ENCODE measurements around the gene SLC8A3. TPM values are rescaled to one million over a fixed set of nuclear protein-coding genes. Genes with fewer than 3 reads are reported as not detected.

The SLC8A3 gene
- total and polyA plus RNA-seq, 2 donors from 2014 or later, result 0.98 TPM; not detected in 1

GRCh38 chr14:70057519-70058136 is 131.1 kb downstream of the SLC8A3 start:
- Histone ChIP-seq H3K4me3 (ENCODE audit: low read length in 3 of 3) (no peak overlapping the region), H3K36me3 (ENCODE audit: control insufficient read depth in 2 of 3, insufficient read depth in 3 of 3, low read length in 3 of 3) (no peaks in the 10 kb centered on the region), H3K4me1 (ENCODE audit: control insufficient read depth in 2 of 3, insufficient read depth in 2 of 3, low read depth in 1 of 3, low read length in 3 of 3) (no peaks in the 10 kb centered on the region), H3K27ac (ENCODE audit: low read depth in 2 of 2, low read length in 2 of 2) (no peak overlapping the region), H3K9ac (ENCODE audit: low read length in 3 of 3) (no peak overlapping the region), H3K27me3 (ENCODE audit: control insufficient read depth, insufficient read depth, low read length) (no peaks in the 10 kb centered on the region), H3K9me3 (ENCODE audit: control insufficient read depth in 2 of 3, insufficient read depth in 1 of 3, low read length in 3 of 3) (no peaks in the 10 kb centered on the region)
- no peak for DNase-seq
- intact Hi-C loops (cut with DNase I), result no loop called here
- no peak for TF ChIP-seq CTCF (IDR thresholded peaks at IDR 0.05; ENCODE audit: borderline replicate concordance, extremely low read depth, insufficient read depth)
- FAIRE-seq, result no peak

- no peaks in the 10 kb centered on the region for H3K9me3 ChIP-seq (ENCODE audit: control insufficient read depth in 2 of 3, insufficient read depth in 1 of 3, low read length in 3 of 3)
- intact Hi-C loops (cut with DNase I), result no loop called here
- H3K9ac ChIP-seq (ENCODE audit: low read length in 3 of 3), result no peak overlapping the region
- H3K36me3 ChIP-seq (ENCODE audit: control insufficient read depth in 2 of 3, insufficient read depth in 3 of 3, low read length in 3 of 3), result no peaks in the 10 kb centered on the region
- no peaks in the 10 kb centered on the region for H3K4me1 ChIP-seq (ENCODE audit: control insufficient read depth in 2 of 3, insufficient read depth in 2 of 3, low read depth in 1 of 3, low read length in 3 of 3)
- H3K27me3 ChIP-seq (ENCODE audit: control insufficient read depth, insufficient read depth, low read length), result no peaks in the 10 kb centered on the region
- no peak overlapping the region for H3K27ac ChIP-seq (ENCODE audit: low read depth in 2 of 2, low read length in 2 of 2)
- FAIRE-seq (no peak), DNase-seq (peak in 3 of 5 donors; percentile 65 to 77 (median 72))
- H3K4me3 ChIP-seq (ENCODE audit: low read length in 3 of 3), result no peak overlapping the region
- TF ChIP-seq CTCF (IDR thresholded peaks at IDR 0.05; ENCODE audit: borderline replicate concordance, extremely low read depth, insufficient read depth), result no peak
Observed at GRCh38 chr14:70052990-70053389, 135.8 kb downstream of the SLC8A3 start.

- no peak for TF ChIP-seq CTCF (IDR thresholded peaks at IDR 0.05; ENCODE audit: borderline replicate concordance, extremely low read depth, insufficient read depth)
- Histone ChIP-seq H3K27ac (ENCODE audit: low read depth in 2 of 2, low read length in 2 of 2) (no peak overlapping the region), H3K4me3 (ENCODE audit: low read length in 3 of 3) (no peak overlapping the region), H3K9ac (ENCODE audit: low read length in 3 of 3) (no peak overlapping the region), H3K9me3 (ENCODE audit: control insufficient read depth in 2 of 3, insufficient read depth in 1 of 3, low read length in 3 of 3) (no peaks in the 10 kb centered on the region), H3K4me1 (ENCODE audit: control insufficient read depth in 2 of 3, insufficient read depth in 2 of 3, low read depth in 1 of 3, low read length in 3 of 3) (no peaks in the 10 kb centered on the region), H3K36me3 (ENCODE audit: control insufficient read depth in 2 of 3, insufficient read depth in 3 of 3, low read length in 3 of 3) (no peaks in the 10 kb centered on the region), H3K27me3 (ENCODE audit: control insufficient read depth, insufficient read depth, low read length) (no peaks in the 10 kb centered on the region)
- FAIRE-seq (no peak), DNase-seq (no peak)
- intact Hi-C loops (cut with DNase I), result no loop called here
Observed at GRCh38 chr14:70050136-70050535, 138.6 kb downstream of the SLC8A3 start.

- Histone ChIP-seq H3K36me3 (ENCODE audit: control insufficient read depth in 2 of 3, insufficient read depth in 3 of 3, low read length in 3 of 3) (no peaks in the 10 kb centered on the region), H3K4me1 (ENCODE audit: control insufficient read depth in 2 of 3, insufficient read depth in 2 of 3, low read depth in 1 of 3, low read length in 3 of 3) (no peaks in the 10 kb centered on the region), H3K9ac (ENCODE audit: low read length in 3 of 3) (no peak overlapping the region), H3K27ac (ENCODE audit: low read depth in 2 of 2, low read length in 2 of 2) (no peak overlapping the region), H3K27me3 (ENCODE audit: control insufficient read depth, insufficient read depth, low read length) (no peaks in the 10 kb centered on the region), H3K9me3 (ENCODE audit: control insufficient read depth in 2 of 3, insufficient read depth in 1 of 3, low read length in 3 of 3) (no peaks in the 10 kb centered on the region), H3K4me3 (ENCODE audit: low read length in 3 of 3) (no peak overlapping the region)
- intact Hi-C loops (cut with DNase I), result no loop called here
- DNase-seq (no peak), FAIRE-seq (no peak)
- TF ChIP-seq CTCF (IDR thresholded peaks at IDR 0.05; ENCODE audit: borderline replicate concordance, extremely low read depth, insufficient read depth), result no peak
Observed at GRCh38 chr14:70049605-70050004, 139.1 kb downstream of the SLC8A3 start.

Measured in kidney (tissue), 14 donors.